HT1080 (cell line): ENCODE results near the gene ELF3. TPM values are rescaled to one million over a fixed set of nuclear protein-coding genes. Genes with fewer than 3 reads are reported as not detected.
"Not testable (repeated sequence)": the region's sequence is repeated elsewhere in the genome, so short reads cannot be mapped to it uniquely, and the experiment has no call there.

Source experiments
- DNase-seq: peaks from one replicate; pipeline ENCODE4 v3.0.0-alpha.2; 2015; ENCODE audit warnings: low read depth
- total RNA-seq: library from RNA; depleted of rRNA; stranded (reverse); fragments of >200 nt; shearing (Covaris generic); gene quantifications from 2 replicates; pipeline ENCODE4 v1.2.3, GENCODE V29; 2014

Gene ELF3
- total RNA-seq, 1 experiment from 2014 or later = not detected

- DNase-seq = no peak
Measured at GRCh38 chr1:202007805-202008489, 2.4 kb upstream of the ELF3 start.

GRCh38 chr1:202009326-202010179 lies 834 bp upstream of the ELF3 start:
- peak; percentile 52 for DNase-seq

- DNase-seq = no peak
Measured at GRCh38 chr1:202011994-202012393, 1.6 kb downstream of the ELF3 start.

GRCh38 chr1:202012544-202013478 lies 2.4 kb downstream of the ELF3 start:
- DNase-seq = no peak

GRCh38 chr1:202013603-202014002 lies 3.2 kb downstream of the ELF3 start:
- no peak for DNase-seq

GRCh38 chr1:202014060-202014459 lies 3.7 kb downstream of the ELF3 start:
- DNase-seq = no peak

GRCh38 chr1:202014915-202015661 lies 4.7 kb downstream of the ELF3 start:
- DNase-seq = no peak

GRCh38 chr1:202015662-202015937 lies 5.2 kb downstream of the ELF3 start:
- DNase-seq = no peak

- DNase-seq = no peak
Measured at GRCh38 chr1:202016022-202016810, 5.8 kb downstream of the ELF3 start.

- DNase-seq = no peak
Measured at GRCh38 chr1:202016811-202017748, 6.7 kb downstream of the ELF3 start.

- DNase-seq = no peak
Measured at GRCh38 chr1:202017749-202018467, 7.5 kb downstream of the ELF3 start.

GRCh38 chr1:202018468-202019234 lies 8.3 kb downstream of the ELF3 start:
- DNase-seq = no peak

GRCh38 chr1:202019235-202019558 lies 8.8 kb downstream of the ELF3 start:
- not testable (repeated sequence) for DNase-seq

- DNase-seq = no peak
Measured at GRCh38 chr1:202023001-202023433, 12.6 kb downstream of the ELF3 start.

GRCh38 chr1:202029171-202029665 lies 18.8 kb downstream of the ELF3 start:
- peak; percentile 78 for DNase-seq

- DNase-seq = no peak
Measured at GRCh38 chr1:202029727-202030126, 19.3 kb downstream of the ELF3 start.

GRCh38 chr1:202031796-202032195 lies 21.4 kb downstream of the ELF3 start:
- no peak for DNase-seq
